ENCODE data around the gene RUNX1. TPM values are rescaled to one million over a fixed set of nuclear protein-coding genes. Genes with fewer than 3 reads are reported as not detected.

The RUNX1 gene
- total and polyA plus RNA-seq, 2 donors (not counting 1 experiment from before 2014, with no cell fraction given) = 26.3 to 73.0 TPM

GRCh38 chr21:34740198-34740597 lies 308.9 kb downstream of the RUNX1 start:
- no peak overlapping the region for H3K27ac ChIP-seq (ENCODE audit: low read length in 2 of 2)
- no peak overlapping the region for H2AFZ ChIP-seq (ENCODE audit: insufficient read depth, low read depth, low read length, poor library complexity, severe bottlenecking)
- intact Hi-C loops (cut with micrococcal nuclease) = no loop called here
- no peaks in the 10 kb centered on the region for H3K9me3 Mint-ChIP-seq (ENCODE audit: insufficient read depth)
- no peaks in the 10 kb centered on the region for H3K9me3 ChIP-seq (ENCODE audit: control extremely low read depth in 1 of 3, control insufficient read depth in 2 of 3, insufficient read depth in 1 of 3, low read length in 2 of 3)
- H4K20me1 ChIP-seq (ENCODE audit: control insufficient read depth, insufficient read depth, low read length, poor library complexity, severe bottlenecking) = no peaks in the 10 kb centered on the region
- no peaks in the 10 kb centered on the region for H3K4me1 ChIP-seq (ENCODE audit: control insufficient read depth in 2 of 2, insufficient read depth in 2 of 2, low read length in 2 of 2)
- POLR2A ChIA-PET = no interaction called here
- ATAC-seq (ENCODE audit: low read depth) = no peak
- no CpG with 5 or more reads among the region's 1 CpG for WGBS (ENCODE audit: insufficient coverage)
- no peak overlapping the region for H3K9ac ChIP-seq (ENCODE audit: low read length)
- no peaks in the 10 kb centered on the region for H3K36me3 ChIP-seq (replicated peaks in 1 of 2; ENCODE audit: control extremely low read depth in 1 of 2, control insufficient read depth in 1 of 2, extremely low read depth in 1 of 2, insufficient read depth in 2 of 2, low read length in 1 of 2)
- no peak for TF ChIP-seq EZH2 (IDR thresholded peaks at IDR 0.05; ENCODE audit: borderline replicate concordance, insufficient read depth, low read depth, low read length, poor library complexity, severe bottlenecking)
- TF ChIP-seq CTCF (IDR thresholded peaks at IDR 0.05) = no peak
- H3K4me3 ChIP-seq (ENCODE audit: control extremely low read depth in 1 of 5, extremely low read depth in 1 of 5, insufficient read depth in 1 of 5, low read depth in 2 of 5, low read length in 4 of 5) = no peak overlapping the region
- CTCF ChIA-PET = no interaction called here
- H3K27me3 ChIP-seq (replicated peaks in 1 of 4; ENCODE audit: control extremely low read depth in 1 of 4, control insufficient read depth in 3 of 4, insufficient read depth in 4 of 4, low read length in 3 of 4) = peaks cover 0 to 3% (median 0%) of the 10 kb centered on the region in 4 experiments
- no peak overlapping the region for H3K4me3 Mint-ChIP-seq
- H3K27ac Mint-ChIP-seq = no peak overlapping the region
- no peaks in the 10 kb centered on the region for H3K4me1 Mint-ChIP-seq
- peaks cover 31% of the 10 kb centered on the region for H3K27me3 Mint-ChIP-seq
- DNase-seq = no peak
- H3K4me2 ChIP-seq (replicated peaks; ENCODE audit: low read depth, low read length, poor library complexity, severe bottlenecking) = no peak overlapping the region
- no peaks in the 10 kb centered on the region for H3K79me2 ChIP-seq (ENCODE audit: control insufficient read depth, insufficient read depth, low read length)

Data from B cell (primary cell).